ENCODE data around the gene SLC27A2.
"Not testable (repeated sequence)": the region's sequence is repeated elsewhere in the genome, so short reads cannot be mapped to it uniquely, and the experiment has no call there.

The SLC27A2 gene

DNA sequence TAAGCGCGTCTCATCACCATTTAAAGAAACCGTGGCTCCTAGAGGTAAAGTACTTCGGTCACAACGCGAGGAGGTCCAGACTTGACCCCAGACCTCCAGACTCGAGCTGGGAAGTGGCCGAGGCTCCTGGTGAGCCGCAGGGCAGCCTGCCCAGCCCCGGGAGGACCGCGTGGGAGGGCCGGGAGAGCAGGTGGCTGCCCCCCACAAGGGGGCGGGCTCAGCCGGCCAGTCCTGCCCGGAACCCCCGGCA is at the start of gene SLC27A2:
Gene SLC27A2 (plus strand): TSS at position 228 of the 250 bp plus-strand sequence. CDS start 232 bp downstream, outside the sequence.
- DNase-seq (ENCODE audit: low read depth), result no peak

DNA sequence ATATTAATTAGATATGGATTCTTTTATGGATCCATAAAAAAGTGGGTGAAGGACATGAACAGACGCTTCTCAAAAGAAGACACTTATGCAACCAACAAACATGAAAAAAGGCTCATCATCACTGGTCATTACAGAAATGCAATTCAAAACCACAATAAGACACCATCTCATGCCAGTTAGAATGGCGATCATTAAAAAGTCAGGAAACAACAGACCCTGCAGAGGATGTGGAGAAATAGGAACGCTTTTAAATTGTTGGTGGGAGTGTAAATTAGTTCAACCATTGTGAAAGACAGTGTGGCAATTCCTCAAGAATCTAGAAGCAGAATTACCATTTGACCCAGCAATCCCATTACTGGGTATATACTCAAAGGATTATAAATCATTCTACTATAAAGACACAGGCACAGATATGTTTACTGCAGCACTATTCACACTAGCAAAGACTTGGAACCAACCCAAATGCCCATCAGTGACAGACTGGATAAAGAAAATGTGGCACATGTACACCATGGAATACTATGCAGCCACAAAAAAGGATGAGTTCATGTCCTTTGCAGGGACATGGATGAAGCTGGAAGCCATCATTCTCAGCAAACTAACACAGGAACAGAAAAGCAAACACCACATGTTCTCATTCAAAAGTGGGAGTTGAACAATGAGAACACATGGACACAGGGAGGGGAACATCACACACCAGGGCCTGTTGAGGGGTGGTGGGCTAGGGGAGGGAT is 49.6 kb upstream of the SLC27A2 start:
- DNase-seq (ENCODE audit: low read depth), result not testable (repeated sequence)

DNA sequence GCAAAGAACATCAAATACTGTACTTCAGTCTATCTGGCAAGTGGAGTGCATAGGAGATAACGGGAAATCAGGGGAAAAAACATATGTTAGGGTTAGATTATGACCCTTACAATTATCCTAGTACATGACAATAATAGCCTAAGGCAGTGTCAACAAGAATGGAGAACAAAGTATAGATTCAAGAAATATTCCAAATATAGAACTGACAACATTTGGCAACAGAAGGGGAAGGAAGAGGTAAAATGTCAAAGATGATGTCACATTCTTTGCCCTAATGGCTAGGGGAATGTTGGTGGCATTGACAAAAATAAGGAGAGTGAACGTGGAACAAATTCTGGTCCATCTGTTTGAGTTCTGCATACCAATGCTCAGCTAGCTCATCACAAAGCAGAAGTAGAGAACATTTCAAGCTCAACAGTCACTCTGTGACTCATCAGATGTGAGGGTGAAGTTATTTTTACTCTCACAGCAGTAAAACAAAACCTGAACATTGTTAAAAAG is 47.4 kb upstream of the SLC27A2 start:
- no peak for DNase-seq (ENCODE audit: low read depth)

DNA sequence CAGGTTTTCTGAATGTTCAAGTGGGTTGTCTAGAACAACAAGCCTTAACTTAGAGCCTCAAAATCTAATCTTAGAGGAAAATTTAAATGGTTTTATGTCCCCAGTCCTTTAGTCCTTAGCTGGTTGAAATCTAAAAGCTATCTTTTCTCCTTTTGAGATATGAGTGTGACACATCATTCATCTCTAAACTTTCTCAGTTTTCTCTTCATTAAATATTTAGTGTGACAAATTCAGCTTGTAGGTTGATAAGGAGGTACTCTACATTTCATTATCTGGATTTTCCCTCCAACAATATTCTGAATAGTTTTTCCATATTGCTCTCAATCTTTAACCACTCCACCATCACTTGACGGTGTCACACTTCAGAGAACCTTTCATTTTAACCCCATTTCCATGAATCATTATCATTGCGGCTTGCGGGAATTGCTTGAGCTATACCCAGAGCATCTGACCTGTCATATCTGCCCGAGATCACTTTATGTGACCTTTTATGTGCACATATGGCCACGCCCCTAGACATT is 46.9 kb upstream of the SLC27A2 start:
- DNase-seq (ENCODE audit: low read depth), result peak; percentile 14

DNA sequence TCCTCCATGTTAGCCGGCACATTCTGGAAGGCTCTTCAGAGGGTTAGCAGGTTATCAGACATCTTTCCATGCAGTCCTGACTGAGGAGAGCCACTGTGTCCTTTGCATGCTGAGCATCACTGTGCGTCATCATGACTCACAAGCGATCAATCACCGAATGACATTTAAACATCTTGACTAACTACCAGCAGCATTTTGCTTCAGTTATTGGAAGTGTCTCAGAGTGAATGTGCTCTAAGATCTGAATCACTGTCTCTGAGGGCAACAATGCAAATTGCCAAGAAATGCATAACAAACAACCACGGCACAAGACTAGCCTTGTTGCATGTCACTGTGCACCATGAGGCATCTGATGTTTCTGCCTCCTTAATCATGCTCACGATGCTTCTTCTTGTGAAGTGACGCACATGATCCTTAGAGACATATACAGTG is 44.6 kb upstream of the SLC27A2 start:
- DNase-seq (ENCODE audit: low read depth), result no peak

DNA sequence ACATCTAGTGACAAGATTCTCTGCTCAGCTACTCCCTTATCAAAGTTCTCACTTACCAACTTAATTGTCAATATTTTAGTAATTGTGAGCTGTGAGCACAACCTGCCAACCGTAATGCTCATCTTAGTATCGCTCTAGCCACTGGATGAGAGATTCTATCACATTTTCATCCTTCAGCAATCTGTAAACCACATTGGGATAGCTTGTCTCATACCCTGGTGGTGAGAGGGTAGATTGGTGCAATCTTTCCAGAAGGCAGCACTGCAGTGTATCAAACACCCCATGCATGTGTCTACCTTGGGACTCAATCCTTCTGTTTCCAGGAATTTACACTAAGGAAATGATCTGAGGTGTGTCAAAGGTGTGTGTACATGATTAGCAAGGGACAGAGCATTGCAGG is 44.1 kb upstream of the SLC27A2 start:
- DNase-seq (ENCODE audit: low read depth), result no peak

DNA sequence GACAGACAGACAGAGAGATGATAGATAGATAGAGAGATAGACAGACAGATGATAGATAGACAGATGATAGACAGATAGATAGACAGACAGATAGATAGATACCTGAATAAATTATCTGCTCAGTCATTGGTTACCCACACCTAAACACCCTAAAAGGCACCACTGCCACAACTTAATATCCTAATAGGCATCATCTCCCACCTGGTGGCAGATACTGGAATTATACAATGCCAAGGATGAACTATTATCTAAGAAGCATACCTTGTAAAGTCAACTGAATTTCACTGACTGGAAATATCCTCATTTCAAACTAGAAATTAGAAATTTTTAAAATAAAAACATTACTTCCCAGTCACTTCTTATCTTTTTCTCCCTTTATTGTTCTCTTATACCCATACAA is 43.6 kb upstream of the SLC27A2 start:
- no peak for DNase-seq (ENCODE audit: low read depth)

DNA sequence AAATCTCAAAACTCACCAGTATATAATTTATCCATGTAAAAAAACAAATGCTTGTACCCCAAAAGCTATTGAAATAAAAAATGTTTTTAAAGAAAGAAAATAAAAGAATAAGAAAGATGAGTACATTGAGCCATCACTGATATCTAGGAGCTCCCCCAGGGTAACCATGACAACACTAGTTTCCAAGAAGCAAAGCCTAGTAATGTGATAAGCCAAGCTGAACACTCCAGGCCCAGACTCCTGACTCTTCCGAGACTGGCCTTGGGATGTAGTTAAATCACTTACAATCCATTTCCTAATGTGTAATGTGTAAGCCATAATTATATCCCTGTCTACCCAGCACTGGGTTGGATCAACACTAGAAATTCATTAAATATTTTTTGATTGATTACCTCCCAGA is 41.9 kb upstream of the SLC27A2 start:
- DNase-seq (ENCODE audit: low read depth), result no peak

DNA sequence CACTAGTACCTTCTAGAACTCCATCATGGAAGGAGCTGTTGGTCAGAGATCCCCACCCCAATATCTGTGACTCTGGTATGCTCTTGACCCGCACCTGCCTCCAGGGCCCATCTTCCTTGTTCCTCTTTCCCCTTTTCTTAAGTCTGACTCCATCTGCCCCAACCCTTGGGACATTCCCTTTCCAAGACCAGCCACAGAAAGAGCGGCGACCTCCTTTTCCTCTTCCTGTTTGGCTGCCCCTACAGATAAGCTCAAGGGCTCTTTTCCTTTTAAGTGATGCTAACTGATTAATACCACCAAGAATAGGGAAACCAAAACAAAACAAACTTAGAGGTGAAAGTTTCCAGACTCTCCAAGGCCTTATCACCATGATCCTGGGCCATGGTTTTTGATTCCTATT is 41.0 kb upstream of the SLC27A2 start:
- no peak for DNase-seq (ENCODE audit: low read depth)

DNA sequence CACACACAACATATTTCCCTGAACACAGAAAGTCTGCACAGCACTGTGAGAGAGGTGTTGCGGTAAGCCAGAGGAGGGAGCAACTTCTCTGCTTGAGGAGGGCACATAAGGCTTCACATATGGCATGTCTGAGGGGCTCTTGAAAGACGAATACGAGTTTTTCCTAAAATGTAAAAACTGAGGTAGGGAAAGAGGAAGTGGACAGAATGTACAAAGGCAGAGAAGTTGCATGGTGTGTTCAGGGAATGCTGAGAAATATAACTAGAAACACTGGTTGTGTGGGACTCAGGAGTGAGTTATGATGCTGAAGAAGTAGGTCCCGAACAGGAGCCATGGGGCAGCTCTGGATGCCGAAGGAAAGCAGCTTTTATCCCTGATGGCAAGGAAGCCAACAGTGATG is 40.1 kb upstream of the SLC27A2 start:
- no peak for DNase-seq (ENCODE audit: low read depth)

DNA sequence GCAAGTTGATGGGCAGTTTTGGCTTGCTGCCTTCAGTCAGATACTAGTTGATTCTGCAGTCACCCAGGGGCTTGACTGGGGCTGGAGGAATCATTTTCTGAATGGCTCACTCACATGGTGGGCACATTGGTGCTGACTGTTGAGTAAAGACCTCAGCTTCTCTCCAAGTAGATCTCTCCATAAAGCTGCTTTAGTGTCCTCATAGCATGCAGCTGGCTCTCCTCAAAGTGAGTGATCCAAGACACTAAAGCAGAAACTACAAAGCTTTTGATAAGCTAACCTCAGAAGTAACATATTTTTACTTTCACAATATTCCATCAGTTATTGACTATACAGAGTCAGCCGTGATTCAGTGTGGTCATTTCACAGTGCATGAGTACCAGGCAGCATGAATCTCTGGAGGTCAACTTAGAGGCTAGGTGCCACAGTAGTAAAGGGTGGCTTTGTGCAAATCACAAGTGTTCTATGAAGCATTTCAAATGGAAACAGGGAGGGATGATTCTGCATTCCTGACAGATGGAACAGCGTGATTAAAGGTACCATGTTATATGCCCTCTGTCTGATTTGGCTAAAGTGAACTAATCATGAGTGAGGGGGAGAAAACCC is 38.6 kb upstream of the SLC27A2 start:
- no peak for DNase-seq (ENCODE audit: low read depth)

DNA sequence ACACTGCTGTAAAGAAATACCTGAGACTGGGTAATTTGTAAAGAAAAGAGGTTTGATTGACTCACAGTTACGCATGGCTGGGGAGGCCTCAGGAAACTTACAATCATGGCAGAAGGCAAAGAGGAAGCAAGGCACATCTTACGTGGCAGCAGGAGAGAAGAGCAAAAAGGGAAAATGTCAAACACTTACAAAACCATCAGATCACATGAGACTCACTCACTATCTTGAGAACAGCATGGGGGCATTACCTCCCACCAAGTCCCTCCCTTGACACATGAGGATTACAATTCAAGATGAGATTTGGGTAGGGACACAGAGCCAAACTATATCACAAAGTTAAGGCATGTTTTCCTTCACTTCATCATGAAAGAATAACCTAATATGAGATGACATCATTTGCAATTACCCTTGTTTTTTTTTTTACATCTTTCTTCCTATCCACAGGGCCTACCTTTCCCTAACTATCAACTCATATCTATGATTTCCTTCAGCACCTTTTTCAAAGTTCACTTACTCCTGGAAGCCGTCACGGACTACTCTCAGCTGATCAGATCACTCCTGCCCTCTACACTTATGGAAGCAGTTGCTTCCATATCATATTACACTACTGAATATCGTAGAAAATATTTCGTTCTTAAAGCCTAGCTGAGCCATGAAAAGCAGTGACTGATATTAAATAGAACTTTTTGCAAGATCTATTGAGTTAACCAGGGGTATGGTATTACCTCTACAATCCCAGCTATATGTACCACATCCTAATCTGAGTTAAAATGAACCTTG is 37.5 kb upstream of the SLC27A2 start:
- no peak for DNase-seq (ENCODE audit: low read depth)

DNA sequence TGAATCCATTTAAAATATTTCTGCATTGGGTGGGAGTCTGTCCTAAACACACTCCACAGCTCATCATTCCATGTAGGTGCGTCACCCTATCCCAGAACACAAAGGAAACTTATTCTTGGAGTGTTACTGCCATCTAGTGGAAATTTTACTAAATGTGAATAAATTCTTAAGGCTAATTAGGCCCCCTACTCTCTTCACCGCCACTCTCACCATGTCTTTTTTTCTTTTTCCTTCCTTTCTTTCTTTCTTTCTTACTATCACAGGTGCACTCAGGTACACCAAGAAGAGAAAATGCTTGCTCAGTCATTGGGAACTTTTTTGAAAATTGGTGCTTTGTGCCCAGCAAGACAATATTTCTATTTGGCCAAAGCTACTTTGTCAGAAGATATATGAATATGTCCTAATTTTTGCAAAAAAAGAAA is 36.5 kb upstream of the SLC27A2 start:
- no peak for DNase-seq (ENCODE audit: low read depth)

DNA sequence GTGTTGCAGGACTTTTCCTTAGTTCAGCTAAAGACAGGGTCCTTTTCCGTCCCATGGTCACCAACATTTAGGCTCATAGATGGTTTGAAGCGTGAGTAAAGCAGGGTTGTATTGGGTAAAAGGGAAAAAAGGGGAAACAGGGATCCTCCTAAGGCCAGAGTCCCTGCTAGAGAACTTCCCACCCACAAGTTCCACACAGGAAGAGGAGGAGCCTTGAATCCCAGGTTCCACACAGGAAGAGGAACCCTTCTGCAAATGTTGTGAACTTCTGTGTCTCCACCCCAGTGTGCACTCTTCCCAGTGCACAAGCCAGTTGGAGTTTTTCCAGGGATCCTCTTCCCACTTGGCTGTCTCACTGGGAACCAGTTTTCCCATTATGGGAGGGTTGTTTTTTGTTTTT is 35.4 kb upstream of the SLC27A2 start:
- no peak for DNase-seq (ENCODE audit: low read depth)

DNA sequence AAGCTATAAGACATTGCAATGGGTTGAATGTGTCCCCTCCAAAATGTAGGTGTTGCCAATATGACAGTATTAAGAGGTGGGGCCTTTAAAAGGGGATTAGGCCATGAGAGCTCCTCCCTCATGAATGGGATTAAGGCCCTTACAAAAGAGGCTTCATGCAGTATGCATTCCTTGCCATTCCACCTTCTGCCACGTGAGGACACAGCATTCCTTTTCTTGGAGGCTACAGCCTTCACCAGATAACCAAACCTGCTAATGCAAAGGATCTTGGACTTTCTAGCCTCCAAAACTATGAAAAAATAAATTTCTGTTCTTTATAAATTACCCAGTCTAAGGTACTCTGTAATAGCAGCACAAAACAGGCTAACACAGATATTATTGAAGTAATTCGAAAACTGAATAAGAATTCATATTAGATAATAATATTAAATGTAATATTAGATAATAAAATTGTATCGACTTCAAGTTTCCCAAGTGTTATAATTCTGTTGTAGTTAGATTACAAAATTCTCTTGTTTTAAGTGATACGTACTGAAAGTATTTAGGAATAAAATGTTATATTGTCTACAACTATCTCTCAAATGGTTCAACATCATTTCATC is 33.5 kb upstream of the SLC27A2 start:
- DNase-seq (ENCODE audit: low read depth), result no peak

DNA sequence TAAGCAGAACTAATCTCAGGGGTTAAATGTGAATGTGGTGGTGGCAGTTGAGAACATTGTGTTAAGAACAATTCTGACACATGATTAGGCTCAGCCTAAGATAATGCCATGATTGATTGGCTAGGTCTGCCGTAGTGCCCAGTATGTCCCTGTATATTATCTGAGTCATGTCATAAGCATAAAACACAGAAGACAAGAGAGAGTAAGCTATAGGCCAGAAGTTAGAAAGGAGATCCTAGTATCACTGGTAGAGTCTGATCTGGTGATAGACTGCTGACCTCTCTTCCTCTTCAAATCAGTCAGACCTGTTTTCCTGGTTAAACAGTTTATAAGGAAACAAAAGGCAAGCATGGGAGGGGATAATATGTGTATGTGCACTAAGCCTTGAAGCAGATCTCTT is 32.9 kb upstream of the SLC27A2 start:
- DNase-seq (ENCODE audit: low read depth), result no peak

DNA sequence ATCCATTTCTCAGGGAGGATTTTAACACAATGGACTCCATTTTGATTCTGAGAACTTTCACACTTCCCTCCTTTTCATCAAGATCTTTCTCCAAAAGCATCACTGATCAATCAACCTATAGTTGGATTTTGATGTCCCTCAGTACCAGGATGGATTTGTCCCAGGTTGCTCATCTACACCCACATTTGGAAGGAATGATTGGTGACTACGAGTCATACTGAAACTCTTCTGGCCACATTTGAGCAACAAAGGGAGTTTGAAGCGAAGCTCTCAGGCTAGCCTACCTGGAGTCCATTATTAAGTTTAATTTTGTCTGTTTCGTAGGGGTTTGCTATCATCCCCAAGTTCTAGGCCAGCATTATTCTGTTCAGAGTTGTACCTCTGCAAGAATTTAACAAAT is 31.6 kb upstream of the SLC27A2 start:
- no peak for DNase-seq (ENCODE audit: low read depth)

DNA sequence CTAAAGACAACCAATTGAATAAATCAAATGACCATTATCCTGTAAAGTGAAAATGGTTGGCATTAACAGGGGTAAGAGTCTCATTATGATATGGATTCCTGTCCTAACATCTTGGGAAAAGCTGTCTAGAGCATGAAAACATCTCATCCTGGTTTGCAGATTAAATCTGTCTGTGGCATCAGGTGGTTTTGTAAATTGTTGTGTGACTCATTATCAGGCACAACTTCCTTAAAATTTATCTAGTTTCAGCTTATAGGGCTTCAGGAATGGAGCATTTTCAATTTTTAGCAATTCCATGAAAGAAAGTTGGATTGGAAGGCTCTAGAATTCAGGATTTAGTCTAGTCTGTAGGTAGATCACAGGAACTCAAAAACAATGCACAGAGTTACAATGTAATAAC is 31.1 kb upstream of the SLC27A2 start:
- no peak for DNase-seq (ENCODE audit: low read depth)

DNA sequence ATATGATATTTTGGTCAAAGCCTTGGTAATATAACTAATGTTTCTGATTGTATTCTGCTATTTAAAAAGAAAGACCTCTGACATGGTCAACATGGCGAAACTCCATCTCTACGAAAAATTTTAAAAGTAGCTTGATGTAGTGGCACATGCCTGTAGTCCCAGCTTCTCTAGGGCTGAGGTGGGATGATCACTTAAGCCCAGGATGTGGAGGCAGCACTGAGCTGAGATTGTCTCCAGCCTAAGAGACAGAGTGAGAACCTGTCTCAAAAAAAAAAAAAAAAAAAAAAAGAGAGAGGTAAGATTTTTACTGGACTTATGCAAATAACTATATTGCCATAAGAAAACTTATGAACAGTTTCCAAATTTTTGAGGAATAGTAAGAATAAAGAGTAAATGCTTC is 30.5 kb upstream of the SLC27A2 start:
- DNase-seq (ENCODE audit: low read depth), result no peak

DNA sequence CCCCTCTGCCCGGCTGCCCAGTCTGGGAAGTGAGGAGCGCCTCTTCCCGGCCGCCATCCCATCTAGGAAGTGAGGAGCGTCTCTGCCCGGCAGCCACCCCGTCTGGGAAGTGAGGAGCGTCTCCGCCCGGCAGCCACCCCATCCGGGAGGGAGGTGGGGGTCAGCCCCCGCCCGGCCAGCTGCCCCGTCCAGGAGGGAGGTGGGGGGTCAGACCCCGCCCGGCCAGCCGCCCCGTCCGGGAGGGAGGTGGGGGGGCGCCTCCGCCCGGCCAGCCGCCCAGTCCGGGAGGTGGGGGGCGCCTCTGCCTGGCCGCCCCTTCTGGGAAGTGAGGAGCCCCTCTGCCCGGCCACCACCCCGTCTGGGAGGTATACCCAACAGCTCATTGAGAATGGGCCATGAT is 23.8 kb upstream of the SLC27A2 start:
- DNase-seq (ENCODE audit: low read depth), result not testable (repeated sequence)

DNA sequence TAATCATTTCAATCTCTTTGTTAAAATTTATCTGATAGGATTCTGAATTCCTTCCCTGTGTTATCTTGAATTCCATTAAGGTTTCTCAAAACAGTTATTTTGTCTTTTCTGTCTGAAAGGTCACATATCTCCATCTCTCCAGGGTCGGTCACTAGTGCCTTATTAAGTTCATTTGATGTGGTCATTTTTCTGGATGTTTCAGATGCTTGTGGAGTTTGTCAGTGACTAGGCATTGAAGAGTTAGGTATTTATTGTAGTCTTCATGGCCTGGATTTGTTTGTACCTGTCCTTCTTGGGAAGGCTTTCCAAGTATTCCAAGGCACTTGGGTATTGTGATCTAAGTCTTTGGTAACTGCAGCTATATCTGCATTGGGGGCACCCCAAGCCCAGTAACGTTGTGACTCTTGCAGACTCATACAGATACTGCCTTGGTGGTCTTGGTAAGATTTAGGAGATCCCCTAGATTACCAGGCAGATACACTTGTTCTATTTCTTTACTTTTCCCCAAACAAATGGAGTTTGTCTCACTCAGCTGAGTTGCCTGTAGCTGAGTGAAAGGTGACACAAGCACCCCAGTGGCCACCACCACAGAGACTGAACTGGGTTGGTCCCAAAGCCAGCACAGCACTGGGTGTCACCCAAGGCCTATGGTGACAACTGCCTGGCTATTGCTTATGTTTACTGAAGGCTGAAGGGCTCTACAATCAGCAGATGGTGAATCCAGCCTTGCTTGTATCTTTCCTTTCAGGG is 18.9 kb upstream of the SLC27A2 start:
- no peak for DNase-seq (ENCODE audit: low read depth)

All from activated gamma-delta T cell treated with anti-CD3 and anti-CD28 coated beads, Interleukin-2, amount 50 U/mL, for 16 hours (primary cell).